Esophagus (tissue), 2 donors: ENCODE measurements around the gene TCEA2. TPM values are rescaled to one million over a fixed set of nuclear protein-coding genes. Genes with fewer than 3 reads are reported as not detected.

Source experiments
- polyA plus RNA-seq, 2 donors: library from polyadenylated mRNA; stranded (reverse); fragments of 200-250 nt; gene quantifications; one replicate each; pipeline ENCODE4 v1.2.3, GENCODE V29; 2013
- donor health status: healthy with polysubstance abuse.
- donor health status: Bipolar disorder and iron deficiency.

Gene TCEA2
- polyA plus RNA-seq, 2 donors, result 14.8 to 15.3 TPM

Other genes with a start within 250 kb of the TCEA2 start
- 1 to 10 TPM in 1 of 2 donors, under 1 TPM in 1; 0.68 to 1.0 TPM for gene ZBTB46, start 231.9 kb upstream of the TCEA2 start, polyA plus RNA-seq
- under 1 TPM; 0.42 to 0.92 TPM for gene ABHD16B, start 201.7 kb upstream of the TCEA2 start, polyA plus RNA-seq
- gene TPD52L2, start 197.9 kb upstream of the TCEA2 start, polyA plus RNA-seq, result 100 to 1,000 TPM in 1 of 2 donors, 10 to 100 TPM in 1; 82.0 to 107 TPM
- 10 to 100 TPM; 42.9 to 59.4 TPM for gene DNAJC5, start 168.1 kb upstream of the TCEA2 start, polyA plus RNA-seq
- gene UCKL1, start 106.8 kb upstream of the TCEA2 start, polyA plus RNA-seq, result 10 to 100 TPM; 40.6 to 47.3 TPM
- 10 to 100 TPM; 10.1 to 18.3 TPM for gene ZNF512B, start 93.3 kb upstream of the TCEA2 start, polyA plus RNA-seq
- 10 to 100 TPM in 1 of 2 donors, 1 to 10 TPM in 1; 9.4 to 13.1 TPM for gene SAMD10, start 83.6 kb upstream of the TCEA2 start, polyA plus RNA-seq
- 10 to 100 TPM; 24.6 to 39.0 TPM for gene PRPF6, start 82.1 kb upstream of the TCEA2 start, polyA plus RNA-seq
- under 1 TPM; 0.38 to 0.67 TPM for gene C20orf204, start 27.0 kb upstream of the TCEA2 start, polyA plus RNA-seq
- 1 to 10 TPM; 3.1 to 7.5 TPM for gene SOX18, start 13.6 kb upstream of the TCEA2 start, polyA plus RNA-seq
- 1 to 10 TPM; 5.0 to 8.7 TPM for gene RGS19, start 16.3 kb downstream of the TCEA2 start, polyA plus RNA-seq
- gene OPRL1, start 16.9 kb downstream of the TCEA2 start, polyA plus RNA-seq, result under 1 TPM; 0.13 to 0.14 TPM
- gene LKAAEAR1, start 21.2 kb downstream of the TCEA2 start, polyA plus RNA-seq, result under 1 TPM in 1 of 2 donors, not detected in 1; 0.09 TPM
- gene NPBWR2, start 44.4 kb downstream of the TCEA2 start, polyA plus RNA-seq, result not detected
- not detected for gene MYT1, start 101.3 kb downstream of the TCEA2 start, polyA plus RNA-seq
- 10 to 100 TPM; 13.4 to 22.0 TPM for gene PCMTD2, start 192.6 kb downstream of the TCEA2 start, polyA plus RNA-seq